NCI-H345 treated with DMSO at 0.1 percent for 48 hours (cell line): Measurements from ENCODE around the gene RCN2.

Experiments
- DNase-seq: peaks from one replicate; lab custom pipeline; 2025; ENCODE audit not compliant: unreplicated experiment; lab: John Stamatoyannopoulos, UW

Gene RCN2

DNA sequence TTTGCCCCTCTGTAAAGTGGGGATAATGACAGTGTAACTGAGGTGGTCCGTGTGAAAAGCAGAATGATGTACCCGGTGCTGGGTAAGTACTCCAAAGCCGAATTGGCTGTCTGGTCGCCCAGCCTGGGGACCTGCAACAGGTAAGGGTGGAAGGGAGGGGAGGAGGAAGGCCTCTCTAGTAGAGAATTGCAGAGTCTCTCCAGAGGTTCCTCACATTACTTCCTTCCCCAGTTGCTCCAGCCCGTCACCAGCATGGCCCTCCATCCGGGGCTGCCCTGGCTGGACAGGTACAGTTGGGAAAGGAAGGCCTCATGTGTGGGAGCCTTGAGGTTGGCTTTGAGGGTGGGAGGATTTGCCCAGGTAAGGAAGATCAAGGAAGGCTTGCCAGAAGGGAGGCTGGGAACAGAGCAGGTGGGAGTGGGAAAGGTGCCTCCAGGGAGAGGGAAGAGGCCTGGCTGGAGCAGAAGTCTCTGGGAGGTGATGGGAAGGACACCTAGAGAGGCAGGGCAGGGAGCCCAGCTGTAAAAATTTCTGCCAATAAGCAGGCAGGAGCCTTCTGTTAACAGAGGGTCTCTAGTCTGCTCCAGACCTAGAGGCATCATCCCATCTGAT lies 61.7 kb downstream of the RCN2 start:
- DNase-seq: no peak

DNA sequence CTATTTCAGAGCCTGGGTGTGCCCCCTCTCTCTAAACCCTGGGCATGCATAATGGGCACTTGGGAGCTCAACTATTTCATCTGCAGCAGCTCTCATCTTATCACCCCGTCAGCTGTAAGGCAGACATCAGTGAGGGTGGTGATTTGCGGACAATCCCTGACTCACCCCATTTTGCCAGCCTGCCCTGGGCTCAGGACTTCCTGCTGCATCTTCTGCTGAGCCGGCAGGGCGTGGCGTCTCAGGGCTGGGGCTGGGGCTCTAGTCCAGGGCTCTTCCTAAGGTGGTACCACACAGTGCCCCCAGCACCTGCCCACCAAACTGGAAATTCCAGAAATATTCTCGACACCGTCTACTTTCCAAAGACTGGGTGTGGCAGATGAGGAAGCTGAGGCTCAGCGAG lies 62.5 kb downstream of the RCN2 start:
- DNase-seq: no peak

DNA sequence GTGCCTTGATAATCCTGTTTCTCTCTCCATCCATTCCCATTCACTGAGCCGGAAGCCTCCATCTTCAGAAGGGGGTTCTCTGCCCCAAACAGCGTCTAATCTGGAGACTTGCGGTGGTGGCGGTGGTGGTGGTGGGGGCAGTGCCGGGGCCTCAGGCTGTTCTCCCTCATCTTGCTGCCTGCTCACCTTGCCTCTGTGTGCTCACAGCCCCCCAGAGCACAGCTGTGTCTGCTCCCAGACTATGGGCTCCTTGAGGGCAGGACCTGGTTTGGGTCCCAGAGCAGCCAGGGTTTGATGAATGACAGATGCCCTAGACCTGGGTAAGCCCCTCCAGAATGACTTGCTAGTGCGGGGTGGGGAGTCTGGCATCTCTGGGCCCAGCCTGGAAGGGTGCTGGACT lies 62.9 kb downstream of the RCN2 start:
- DNase-seq: no peak

DNA sequence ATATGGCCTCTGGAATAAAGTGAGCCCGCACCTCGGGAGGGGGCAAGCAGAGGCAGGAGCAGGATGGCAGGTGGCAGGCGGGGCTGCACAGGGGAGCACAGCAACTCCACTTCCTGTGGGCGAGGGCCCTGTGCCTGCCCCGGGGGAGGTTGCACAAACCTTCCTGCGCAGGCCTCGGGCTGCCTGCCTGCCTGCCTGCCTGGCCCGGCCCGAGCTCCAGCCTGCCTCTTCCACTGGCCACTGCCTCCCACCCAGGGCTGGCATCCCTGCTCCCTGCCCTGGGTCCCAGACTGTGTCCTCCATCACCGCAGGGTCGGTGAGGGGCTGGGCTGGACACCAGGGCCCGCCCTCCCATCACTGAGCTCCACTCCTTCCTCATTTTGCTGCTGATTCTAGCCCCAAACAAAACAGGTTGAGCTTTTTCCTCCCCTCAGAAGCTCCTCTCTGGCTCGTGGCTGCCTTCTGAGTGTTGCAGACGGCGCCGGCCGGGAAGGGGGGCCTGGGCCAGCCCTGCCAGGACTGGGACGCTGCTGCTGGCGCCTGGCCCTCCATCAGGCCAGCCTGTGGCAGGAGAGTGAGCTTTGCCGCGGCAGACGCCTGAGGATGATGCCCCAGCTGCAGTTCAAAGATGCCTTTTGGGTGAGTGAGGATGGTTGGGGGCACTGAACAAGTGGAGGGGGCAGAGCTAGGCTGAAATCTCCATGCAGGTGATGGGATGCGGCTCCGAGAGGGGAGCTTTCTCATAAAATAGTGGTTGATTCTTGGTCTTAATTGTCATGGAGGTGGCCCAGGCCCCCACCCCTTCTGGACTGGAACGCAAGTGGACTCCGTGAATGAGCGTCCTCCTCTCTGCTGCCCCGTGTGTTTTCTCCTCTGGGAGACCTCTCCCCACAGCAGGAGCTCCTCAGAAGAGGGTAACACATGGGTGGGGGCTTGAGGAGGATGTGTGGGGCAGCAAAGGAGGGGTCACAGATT lies 63.7 kb downstream of the RCN2 start, which contains the start of gene PSTPIP1:
PSTPIP1 (plus strand) TSS at position 156 of the 975 bp plus-strand sequence; CDS start at position 604, 448 bp downstream.
- DNase-seq: no peak

DNA sequence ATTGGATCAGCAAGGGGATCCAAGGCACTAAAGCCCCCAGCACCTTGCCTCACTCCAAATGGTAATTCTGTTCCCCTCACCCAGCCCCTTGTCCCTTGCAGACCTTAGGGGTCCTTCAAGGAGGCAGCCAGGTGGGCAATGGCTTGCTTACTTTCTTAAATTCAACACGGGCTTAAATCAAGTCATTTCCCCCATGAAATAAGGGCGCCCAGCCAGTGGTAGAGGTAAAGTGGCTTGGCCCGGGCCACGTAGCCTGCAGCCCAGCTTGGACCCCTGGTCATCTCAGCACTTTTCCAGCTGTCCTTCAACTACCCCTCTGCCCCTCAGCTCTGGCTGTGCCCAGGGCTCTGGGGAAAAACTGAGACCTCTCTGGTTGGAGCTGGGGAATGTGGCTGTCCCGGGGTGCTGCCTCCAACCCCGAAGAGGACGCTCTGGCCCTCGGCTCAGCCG lies 64.6 kb downstream of the RCN2 start:
- no peak for DNase-seq

DNA sequence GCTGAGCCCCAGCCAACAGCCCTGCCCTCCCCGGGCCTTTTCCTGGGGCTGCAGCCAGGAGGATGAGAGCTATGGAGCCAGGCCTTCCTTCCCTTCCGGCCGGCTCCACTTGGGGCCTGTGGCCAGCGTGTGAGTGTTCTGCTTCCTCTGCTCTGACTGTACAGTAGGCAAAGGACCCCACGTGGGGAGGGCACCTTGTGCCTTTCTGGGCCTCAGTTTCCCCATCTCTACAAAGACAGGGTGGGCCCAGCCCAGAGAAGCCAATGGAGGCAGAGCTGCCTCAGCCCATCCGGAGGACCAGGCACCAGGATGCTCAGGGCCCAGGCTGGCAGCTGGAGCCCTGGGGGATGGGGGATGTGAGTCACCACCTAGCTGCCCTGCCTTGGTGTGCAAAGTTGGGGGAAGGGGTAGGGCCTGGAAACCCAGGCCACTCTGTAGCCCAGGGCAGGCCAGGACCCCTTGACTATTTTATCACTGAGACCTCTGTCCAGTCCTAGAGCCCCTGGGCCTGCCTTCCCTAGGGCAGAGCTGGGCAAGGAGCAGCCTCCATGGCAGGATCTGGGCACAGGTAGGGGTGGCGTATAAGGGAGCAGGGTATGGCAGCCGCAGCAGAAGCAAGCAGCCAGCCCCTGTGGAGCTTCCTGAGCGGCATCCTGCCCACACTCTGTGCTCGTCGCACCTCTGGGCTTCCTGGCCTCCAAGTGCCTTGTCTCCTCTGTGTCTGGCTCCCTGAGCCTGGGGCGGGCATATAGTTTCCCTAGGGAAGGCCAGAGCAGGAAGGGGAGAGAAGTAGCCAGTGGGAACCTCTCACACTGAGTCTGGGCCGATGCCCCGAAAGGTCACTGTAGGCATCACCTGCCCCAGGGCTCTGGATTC lies 65.2 kb downstream of the RCN2 start:
- no peak for DNase-seq

DNA sequence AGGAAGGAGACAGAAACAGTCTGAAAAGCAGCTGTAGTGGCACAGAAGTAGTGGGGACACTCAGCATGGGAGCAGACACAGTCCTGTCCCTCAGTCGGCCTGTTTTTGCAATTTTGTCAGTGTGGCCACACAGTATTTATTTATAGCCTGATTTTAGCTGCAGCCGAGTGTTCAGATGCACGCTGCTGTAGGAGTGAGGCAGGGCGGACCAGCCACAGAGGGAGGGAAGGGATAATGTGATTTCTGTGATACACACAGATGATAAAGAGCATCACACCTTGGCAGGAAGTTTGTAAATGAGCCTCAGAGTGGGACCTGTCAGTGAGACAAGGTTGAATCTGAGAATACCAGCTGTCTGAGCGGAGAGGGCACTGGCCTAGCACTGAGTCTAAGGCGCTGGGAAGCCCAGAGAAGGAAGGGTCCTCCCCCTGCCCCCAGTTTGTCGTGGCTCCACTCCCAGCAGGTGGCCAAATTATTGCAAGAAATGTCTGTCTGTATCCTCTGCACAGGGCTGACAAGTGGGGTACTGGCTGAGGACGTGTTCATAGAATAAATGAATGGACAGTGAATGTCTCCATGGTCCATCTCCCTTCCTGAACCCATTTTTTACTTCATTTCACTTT lies 67.2 kb downstream of the RCN2 start:
- DNase-seq: no peak

DNA sequence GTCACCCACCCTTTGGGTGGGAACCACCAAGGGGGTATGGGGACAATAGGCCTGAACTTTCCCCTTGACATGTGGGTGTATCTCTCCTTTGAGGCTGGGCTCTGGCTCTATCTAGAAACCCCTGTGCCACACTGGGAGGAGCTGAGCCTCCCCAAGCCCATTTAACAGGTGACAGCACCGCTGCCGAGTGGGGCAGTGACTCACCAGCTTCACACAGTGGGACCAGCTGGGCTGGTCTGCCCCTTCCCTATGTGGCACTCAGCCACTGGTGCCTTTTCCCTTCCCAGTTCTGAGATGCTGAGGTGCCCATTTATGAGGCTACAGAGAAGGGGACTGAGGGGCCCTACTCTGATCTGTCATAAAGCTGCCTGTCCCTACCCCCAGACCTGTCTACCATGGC lies 68.4 kb downstream of the RCN2 start:
- no peak for DNase-seq

DNA sequence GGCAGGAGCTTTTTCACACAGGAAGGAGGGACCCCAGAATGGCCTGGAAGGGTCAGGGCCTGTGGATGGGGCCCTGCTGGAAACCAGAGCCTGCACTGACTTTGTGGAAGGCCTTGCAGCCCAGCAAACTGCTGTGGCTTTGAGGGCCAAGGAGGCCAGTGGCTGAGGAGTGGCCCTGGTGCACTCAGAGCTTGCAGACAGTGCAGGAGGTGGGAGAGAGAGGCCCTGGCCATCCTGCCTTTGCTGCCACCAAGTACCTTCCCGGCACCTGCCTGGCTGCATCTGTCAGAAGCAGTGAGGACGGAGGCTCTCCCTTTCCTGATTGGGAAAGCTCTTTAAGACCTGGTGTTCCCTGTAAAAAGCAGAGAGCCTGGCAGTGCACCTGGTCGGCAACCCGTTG lies 69.8 kb downstream of the RCN2 start:
- no peak for DNase-seq

DNA sequence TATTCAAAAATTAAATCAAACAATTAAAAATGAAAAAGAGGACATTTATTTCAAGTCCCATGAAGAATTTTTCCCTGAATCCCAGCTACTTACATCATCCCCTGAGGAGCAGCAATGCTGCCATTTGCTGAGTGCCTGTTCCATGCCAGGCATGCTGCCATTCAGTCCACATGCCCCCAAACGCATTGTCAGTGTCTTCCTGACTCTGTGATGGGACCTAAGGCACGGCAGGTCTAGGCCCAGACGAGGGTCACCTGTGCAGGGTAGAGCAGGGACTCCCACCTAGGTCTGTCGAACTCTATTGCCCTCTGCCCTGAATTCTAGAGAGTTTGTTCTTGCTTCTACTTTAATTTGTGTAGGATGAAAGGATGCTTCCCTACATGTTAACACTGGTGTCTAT lies 70.4 kb downstream of the RCN2 start:
- no peak for DNase-seq

DNA sequence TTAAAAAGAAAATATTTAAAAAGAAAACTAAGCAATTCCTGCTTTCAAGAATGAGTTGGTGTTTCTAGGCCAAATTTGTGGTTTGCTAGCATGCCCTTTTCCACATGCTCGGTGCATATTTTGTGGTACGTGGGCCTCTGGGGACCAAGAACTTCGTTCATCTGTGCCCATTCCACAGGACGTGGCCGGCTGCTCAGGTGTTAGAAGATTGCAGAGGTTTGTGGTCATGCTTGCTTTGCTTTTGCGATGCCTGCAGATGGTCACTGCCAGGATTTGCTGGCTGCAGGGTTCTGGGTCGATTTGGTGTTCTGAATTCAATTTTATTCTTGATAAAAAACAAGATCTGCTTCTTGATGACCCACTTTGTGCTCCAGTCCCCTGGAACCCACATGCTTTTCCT lies 70.9 kb downstream of the RCN2 start:
- DNase-seq: no peak

DNA sequence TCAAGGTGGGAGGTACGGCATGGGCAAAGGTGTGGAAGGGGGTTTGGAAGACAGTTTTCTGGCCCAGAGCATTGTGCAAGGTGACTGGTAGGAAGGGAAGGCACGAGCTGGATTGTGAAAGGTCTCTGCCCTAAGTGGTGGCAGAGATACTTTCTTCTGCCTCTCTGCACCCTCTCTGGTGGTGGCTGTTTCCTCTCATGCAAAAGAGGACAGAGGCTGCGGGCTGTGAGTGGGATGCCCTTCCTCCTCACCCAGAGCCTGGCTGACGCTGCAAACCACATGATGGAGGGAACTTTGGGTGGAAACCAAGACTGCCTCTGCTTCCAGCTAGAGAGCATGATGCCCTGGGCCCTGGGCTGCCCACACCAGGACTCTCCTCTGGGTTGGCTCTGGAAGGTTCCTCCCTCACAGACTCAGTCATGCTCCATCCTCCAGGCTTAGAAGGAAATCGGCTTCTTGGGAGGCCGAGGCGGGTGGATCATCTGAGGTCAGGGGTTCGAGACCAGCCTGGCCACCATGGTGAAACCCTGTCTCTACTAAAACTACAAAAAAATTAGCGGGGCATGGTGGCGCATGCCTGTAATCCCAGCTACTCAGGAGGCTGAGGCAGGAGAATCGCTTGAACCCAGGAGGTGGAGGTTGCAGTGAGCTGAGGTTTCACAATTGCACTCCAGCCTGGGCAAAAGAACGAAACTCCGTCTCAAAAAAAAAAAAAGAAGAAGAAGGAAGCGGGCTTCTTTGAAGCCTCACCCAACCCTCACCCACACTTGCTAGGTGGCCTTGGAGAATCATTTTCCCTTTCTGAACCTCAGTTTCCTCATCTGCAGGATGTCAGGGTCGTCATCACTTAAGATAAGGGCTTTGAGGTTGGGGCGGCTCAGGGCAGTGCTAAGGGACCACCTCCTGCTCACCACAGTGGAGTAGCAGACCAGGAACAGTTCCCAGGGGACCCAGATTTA lies 71.7 kb downstream of the RCN2 start:
- no peak for DNase-seq
